Measurements from ENCODE around the gene CA12. TPM values are rescaled to one million over a fixed set of nuclear protein-coding genes. Genes with fewer than 3 reads are reported as not detected.

CA12 gene
- polyA plus RNA-seq, 3 donors, result not detected

DNA sequence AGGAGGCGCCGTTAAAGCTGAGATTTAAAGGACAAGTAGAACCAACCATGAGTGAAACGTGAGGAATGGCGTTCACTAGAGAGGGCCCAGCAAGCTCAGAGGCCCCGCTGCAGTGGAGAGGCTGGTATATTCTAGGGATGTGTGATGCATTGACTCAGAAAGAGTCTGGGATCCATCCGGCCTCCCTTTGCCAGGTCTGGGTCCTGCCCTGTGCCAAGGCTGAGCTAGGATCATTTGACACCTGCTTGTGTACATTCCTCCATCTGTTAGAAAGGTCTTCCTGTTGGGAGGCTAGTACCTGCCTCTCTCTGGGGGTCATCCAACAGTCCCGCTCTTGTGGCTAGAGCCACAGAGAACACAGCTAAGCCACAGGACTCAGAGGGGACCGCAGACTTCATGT, 28.4 kb downstream of the CA12 start:
- Mint-ChIP-seq H3K36me3 (no peaks in the 10 kb centered on the region), H3K4me1 (peaks cover 6% of the 10 kb centered on the region), H3K27ac (no peak overlapping the region), H3K4me3 (no peak overlapping the region), H3K27me3 (ENCODE audit: low read depth in 3 of 3) (no peaks in the 10 kb centered on the region), H3K9me3 (no peaks in the 10 kb centered on the region)
- no peaks in the 10 kb centered on the region for H4K20me1 ChIP-seq (ENCODE audit: insufficient read depth, low read length)
- no peaks in the 10 kb centered on the region for H3K9me3 ChIP-seq (replicated peaks in 1 of 2; ENCODE audit: control insufficient read depth in 1 of 2, insufficient read depth in 1 of 2, low read length in 2 of 2)
- no peak for DNase-seq
- 96% methylated on average over 4 of the region's 8 CpGs for WGBS (ENCODE audit: insufficient coverage)
- no peak overlapping the region for H3K27ac ChIP-seq (ENCODE audit: low read depth in 1 of 2, low read length in 2 of 2)
- H2AFZ ChIP-seq (ENCODE audit: insufficient read depth, low read depth, low read length, poor library complexity, severe bottlenecking), result no peak overlapping the region
- peaks cover 5 to 7% of the 10 kb centered on the region in 2 donors for H3K4me1 ChIP-seq (ENCODE audit: control insufficient read depth in 1 of 2, insufficient read depth in 2 of 2, low read length in 2 of 2)
- H3K36me3 ChIP-seq (replicated peaks in 1 of 2; ENCODE audit: control insufficient read depth in 1 of 2, insufficient read depth in 2 of 2, low read length in 2 of 2), result no peaks in the 10 kb centered on the region
- intact Hi-C loops (cut with micrococcal nuclease), result no loop called here
- no peaks in the 10 kb centered on the region for H3K27me3 ChIP-seq (ENCODE audit: control insufficient read depth in 2 of 2, insufficient read depth in 2 of 2, low read length in 2 of 2)
- no peak overlapping the region for H3K9ac ChIP-seq (ENCODE audit: insufficient read depth, low read length, poor library complexity, severe bottlenecking)
- H3K79me2 ChIP-seq (ENCODE audit: insufficient read depth, low read length), result no peaks in the 10 kb centered on the region
- no peak overlapping the region for H3K4me3 ChIP-seq (replicated peaks in 1 of 3; ENCODE audit: low read depth in 2 of 3, low read length in 3 of 3)
- H3K4me2 ChIP-seq (replicated peaks; ENCODE audit: extremely low read depth, low read length, poor library complexity, severe bottlenecking), result no peak overlapping the region
- TF ChIP-seq, protein P1, sequence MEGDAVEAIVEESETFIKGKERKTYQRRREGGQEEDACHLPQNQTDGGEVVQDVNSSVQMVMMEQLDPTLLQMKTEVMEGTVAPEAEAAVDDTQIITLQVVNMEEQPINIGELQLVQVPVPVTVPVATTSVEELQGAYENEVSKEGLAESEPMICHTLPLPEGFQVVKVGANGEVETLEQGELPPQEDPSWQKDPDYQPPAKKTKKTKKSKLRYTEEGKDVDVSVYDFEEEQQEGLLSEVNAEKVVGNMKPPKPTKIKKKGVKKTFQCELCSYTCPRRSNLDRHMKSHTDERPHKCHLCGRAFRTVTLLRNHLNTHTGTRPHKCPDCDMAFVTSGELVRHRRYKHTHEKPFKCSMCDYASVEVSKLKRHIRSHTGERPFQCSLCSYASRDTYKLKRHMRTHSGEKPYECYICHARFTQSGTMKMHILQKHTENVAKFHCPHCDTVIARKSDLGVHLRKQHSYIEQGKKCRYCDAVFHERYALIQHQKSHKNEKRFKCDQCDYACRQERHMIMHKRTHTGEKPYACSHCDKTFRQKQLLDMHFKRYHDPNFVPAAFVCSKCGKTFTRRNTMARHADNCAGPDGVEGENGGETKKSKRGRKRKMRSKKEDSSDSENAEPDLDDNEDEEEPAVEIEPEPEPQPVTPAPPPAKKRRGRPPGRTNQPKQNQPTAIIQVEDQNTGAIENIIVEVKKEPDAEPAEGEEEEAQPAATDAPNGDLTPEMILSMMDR (IDR thresholded peaks at IDR 0.05), result no peak

DNA sequence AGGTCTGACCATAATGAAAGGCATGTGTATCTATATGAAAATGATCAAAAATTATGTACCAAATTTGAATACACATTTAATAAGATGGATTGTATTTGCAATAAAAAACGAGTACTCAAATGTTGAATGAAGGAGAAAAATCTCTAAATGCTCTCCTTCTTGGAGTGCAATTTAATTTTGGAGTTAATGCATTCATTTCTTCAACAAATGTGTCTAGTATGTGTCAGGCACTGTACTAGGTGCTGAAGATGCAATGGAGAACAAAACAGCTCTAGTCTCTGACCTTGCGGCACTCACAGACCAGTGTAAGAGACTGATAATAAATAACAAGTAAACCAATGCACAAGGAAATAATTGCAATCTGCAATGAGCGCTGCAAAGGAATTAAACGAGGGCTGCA, 28.8 kb downstream of the CA12 start:
- 100% methylated on average over 2 of the region's 4 CpGs for WGBS (ENCODE audit: insufficient coverage)
- DNase-seq, result no peak
- no peaks in the 10 kb centered on the region for H3K27me3 ChIP-seq (ENCODE audit: control insufficient read depth in 2 of 2, insufficient read depth in 2 of 2, low read length in 2 of 2)

More for the DNA sequence above, 28.8 kb downstream of the CA12 start:
- no peak overlapping the region for H3K4me3 ChIP-seq (replicated peaks in 1 of 3; ENCODE audit: low read depth in 2 of 3, low read length in 3 of 3)
- Mint-ChIP-seq H3K27me3 (ENCODE audit: low read depth in 3 of 3) (no peaks in the 10 kb centered on the region), H3K4me1 (peaks cover 8% of the 10 kb centered on the region), H3K4me3 (no peak overlapping the region), H3K27ac (no peak overlapping the region), H3K36me3 (no peaks in the 10 kb centered on the region), H3K9me3 (no peaks in the 10 kb centered on the region)
- TF ChIP-seq, protein P1 (IDR thresholded peaks at IDR 0.05), result no peak
- H3K4me1 ChIP-seq (ENCODE audit: control insufficient read depth in 1 of 2, insufficient read depth in 2 of 2, low read length in 2 of 2), result peaks cover 8 to 9% of the 10 kb centered on the region in 2 donors
- no peak overlapping the region for H3K4me2 ChIP-seq (replicated peaks; ENCODE audit: extremely low read depth, low read length, poor library complexity, severe bottlenecking)
- no peaks in the 10 kb centered on the region for H3K79me2 ChIP-seq (ENCODE audit: insufficient read depth, low read length)
- intact Hi-C loops (cut with micrococcal nuclease), result no loop called here
- H4K20me1 ChIP-seq (ENCODE audit: insufficient read depth, low read length), result no peaks in the 10 kb centered on the region
- no peaks in the 10 kb centered on the region for H3K36me3 ChIP-seq (replicated peaks in 1 of 2; ENCODE audit: control insufficient read depth in 1 of 2, insufficient read depth in 2 of 2, low read length in 2 of 2)
- no peak overlapping the region for H3K27ac ChIP-seq (ENCODE audit: low read depth in 1 of 2, low read length in 2 of 2)
- no peaks in the 10 kb centered on the region for H3K9me3 ChIP-seq (replicated peaks in 1 of 2; ENCODE audit: control insufficient read depth in 1 of 2, insufficient read depth in 1 of 2, low read length in 2 of 2)
- no peak overlapping the region for H2AFZ ChIP-seq (ENCODE audit: insufficient read depth, low read depth, low read length, poor library complexity, severe bottlenecking)
- H3K9ac ChIP-seq (ENCODE audit: insufficient read depth, low read length, poor library complexity, severe bottlenecking), result no peak overlapping the region

Measured in CD14-positive monocyte (primary cell).